Measurements from ENCODE around the gene PTGDS.

PTGDS gene

GRCh38 chr9:136946228-136947027 lies 30.9 kb upstream of the PTGDS start:
- no peak for DNase-seq

GRCh38 chr9:136947028-136947891 lies 30.0 kb upstream of the PTGDS start:
- no peak for DNase-seq

- no peak for DNase-seq
Observed at GRCh38 chr9:136947955-136948510, 29.3 kb upstream of the PTGDS start.

GRCh38 chr9:136949239-136949816 lies 28.0 kb upstream of the PTGDS start:
- no peak for DNase-seq

- DNase-seq = peak; percentile 87
Observed at GRCh38 chr9:136949817-136950655, 27.3 kb upstream of the PTGDS start.

- no peak for DNase-seq
Observed at GRCh38 chr9:136950656-136951276, 26.5 kb upstream of the PTGDS start.

- DNase-seq = no peak
Observed at GRCh38 chr9:136951541-136952320, 25.6 kb upstream of the PTGDS start, which contains the start of gene LCN12. LCN12 (plus strand) TSS chr9:136952273; CDS start chr9:136952328, 55 bp downstream.

- no peak for DNase-seq
Observed at GRCh38 chr9:136952321-136952850, 24.9 kb upstream of the PTGDS start.

- DNase-seq = no peak
Observed at GRCh38 chr9:136952876-136953770, 24.2 kb upstream of the PTGDS start.

- no peak for DNase-seq
Observed at GRCh38 chr9:136953771-136954269, 23.5 kb upstream of the PTGDS start.

- no peak for DNase-seq
Observed at GRCh38 chr9:136954270-136955083, 22.8 kb upstream of the PTGDS start.

GRCh38 chr9:136955202-136955942 lies 21.9 kb upstream of the PTGDS start:
- DNase-seq = no peak

- DNase-seq = no peak
Observed at GRCh38 chr9:136955943-136956335, 21.4 kb upstream of the PTGDS start.

- no peak for DNase-seq
Observed at GRCh38 chr9:136956604-136957003, 20.7 kb upstream of the PTGDS start.

GRCh38 chr9:136957461-136957860 lies 19.8 kb upstream of the PTGDS start:
- no peak for DNase-seq

- no peak for DNase-seq
Observed at GRCh38 chr9:136957901-136958300, 19.4 kb upstream of the PTGDS start.

GRCh38 chr9:136958473-136958872 lies 18.8 kb upstream of the PTGDS start:
- DNase-seq = no peak

Data from NCI-H1048 (cell line).